ENCODE measurements around the gene LANCL2. TPM values are rescaled to one million over a fixed set of nuclear protein-coding genes. Genes with fewer than 3 reads are reported as not detected.

The LANCL2 gene
- total RNA-seq, 2 donors from 2014 or later, result 6.7 to 10.6 TPM

- Histone ChIP-seq H3K4me3 (no peak overlapping the region), H3K9me3 (no peaks in the 10 kb centered on the region), H3K36me3 (no peaks in the 10 kb centered on the region), H3K27me3 (no peaks in the 10 kb centered on the region), H3K27ac (no peak overlapping the region), H3K4me1 (no peaks in the 10 kb centered on the region)
- no peak for DNase-seq (ENCODE audit: low spot score)
- TF ChIP-seq CTCF (IDR thresholded peaks at IDR 0.05), result no peak
Measured at GRCh38 chr7:55473932-55474331, 108.8 kb downstream of the LANCL2 start.

GRCh38 chr7:55474944-55475854, 110.1 kb downstream of the LANCL2 start:
- Histone ChIP-seq H3K27me3 (no peaks in the 10 kb centered on the region), H3K4me3 (no peak overlapping the region), H3K4me1 (no peaks in the 10 kb centered on the region), H3K27ac (no peak overlapping the region), H3K36me3 (no peaks in the 10 kb centered on the region), H3K9me3 (no peaks in the 10 kb centered on the region)
- no peak for TF ChIP-seq CTCF (IDR thresholded peaks at IDR 0.05)
- no peak for DNase-seq (ENCODE audit: low spot score)

GRCh38 chr7:55475855-55476803, 111.0 kb downstream of the LANCL2 start:
- no peaks in the 10 kb centered on the region for H3K36me3 ChIP-seq

GRCh38 chr7:55476852-55477780, 112.0 kb downstream of the LANCL2 start:
- H3K27ac ChIP-seq, result no peak overlapping the region
- DNase-seq (ENCODE audit: low spot score), result no peak
- no peak for TF ChIP-seq CTCF (IDR thresholded peaks at IDR 0.05)

More at GRCh38 chr7:55475855-55476803, 111.0 kb downstream of the LANCL2 start:
- Histone ChIP-seq H3K27ac (no peak overlapping the region), H3K9me3 (no peaks in the 10 kb centered on the region), H3K27me3 (no peaks in the 10 kb centered on the region), H3K4me3 (no peak overlapping the region), H3K4me1 (no peaks in the 10 kb centered on the region)
- TF ChIP-seq CTCF (IDR thresholded peaks at IDR 0.05), result no peak
- DNase-seq (ENCODE audit: low spot score), result no peak

GRCh38 chr7:55477781-55478374, 112.7 kb downstream of the LANCL2 start:
- no peaks in the 10 kb centered on the region for H3K27me3 ChIP-seq
- DNase-seq (ENCODE audit: low spot score), result peak; percentile 21
- TF ChIP-seq CTCF (IDR thresholded peaks at IDR 0.05), result no peak
- H3K36me3 ChIP-seq, result no peaks in the 10 kb centered on the region
- no peak overlapping the region for H3K4me3 ChIP-seq
- no peaks in the 10 kb centered on the region for H3K4me1 ChIP-seq
- H3K9me3 ChIP-seq, result no peaks in the 10 kb centered on the region
- H3K27ac ChIP-seq, result no peak overlapping the region

More at GRCh38 chr7:55476852-55477780, 112.0 kb downstream of the LANCL2 start:
- H3K36me3 ChIP-seq, result no peaks in the 10 kb centered on the region
- no peaks in the 10 kb centered on the region for H3K9me3 ChIP-seq
- no peak overlapping the region for H3K4me3 ChIP-seq
- no peaks in the 10 kb centered on the region for H3K4me1 ChIP-seq
- no peaks in the 10 kb centered on the region for H3K27me3 ChIP-seq
